GM23248 (cell line): Measurements from ENCODE around the gene PPP4R3A. TPM values are rescaled to one million over a fixed set of nuclear protein-coding genes. Genes with fewer than 3 reads are reported as not detected.

Experiments used
- DNase-seq: peaks from one replicate; pipeline ENCODE4 v3.0.0-alpha.2; 2015
- H2AFZ ChIP-seq: fragments of 200-600 bp; sonication (generic); 2 replicates; pipeline ENCODE4 v1.6.1; 2016; ENCODE audit warnings: antibody characterized with exemption
- H3F3A ChIP-seq: fragments of 200-600 bp; sonication (generic); 2 replicates; pipeline ENCODE4 v1.6.1; 2016; ENCODE audit warnings: mild to moderate bottlenecking, antibody characterized with exemption, mixed run types; ENCODE audit not compliant: insufficient read depth
- H3K27ac ChIP-seq: fragments of 200-600 bp; sonication (generic); 2 replicates; pipeline ENCODE4 v1.5.1; 2016; ENCODE audit warnings: mild to moderate bottlenecking
- H3K27me3 ChIP-seq: fragments of 200-600 bp; sonication (generic); replicated peaks from 2 replicates; pipeline ENCODE4 v1.6.1; 2016; ENCODE audit warnings: mild to moderate bottlenecking; ENCODE audit not compliant: insufficient read depth
- H3K36me3 ChIP-seq: fragments of 200-600 bp; sonication (generic); 2 replicates; pipeline ENCODE4 v1.6.1; 2016; ENCODE audit warnings: low read depth, mild to moderate bottlenecking
- H3K4me1 ChIP-seq: fragments of 200-600 bp; sonication (generic); 2 replicates; pipeline ENCODE4 v1.6.1; 2016; ENCODE audit warnings: mild to moderate bottlenecking; ENCODE audit not compliant: insufficient read depth
- H3K4me2 ChIP-seq: fragments of 200-600 bp; sonication (generic); one replicate; pipeline ENCODE4 v1.6.1; 2016; ENCODE audit warnings: mild to moderate bottlenecking; ENCODE audit not compliant: unreplicated experiment
- H3K4me3 ChIP-seq: fragments of 200-600 bp; sonication (generic); 2 replicates; pipeline ENCODE4 v1.5.1; 2016; ENCODE audit warnings: mild to moderate bottlenecking
- H3K79me2 ChIP-seq: fragments of 200-600 bp; sonication (generic); 2 replicates; pipeline ENCODE4 v1.6.1; 2016; ENCODE audit warnings: mild to moderate bottlenecking; ENCODE audit not compliant: insufficient read depth
- H3K9ac ChIP-seq: fragments of 200-600 bp; sonication (generic); 2 replicates; pipeline ENCODE4 v1.6.1; 2016; ENCODE audit warnings: mild to moderate bottlenecking
- H3K9me2 ChIP-seq: fragments of 200-600 bp; sonication (generic); 2 replicates; pipeline ENCODE4 v1.6.1; 2016; ENCODE audit warnings: mixed run types, mild to moderate bottlenecking, moderate library complexity; ENCODE audit not compliant: insufficient read depth
- H3K9me3 ChIP-seq: fragments of 200-600 bp; sonication (generic); one replicate; pipeline ENCODE4 v1.6.1; 2017; ENCODE audit warnings: low read depth
- H4K20me1 ChIP-seq: fragments of 200-600 bp; sonication (generic); 2 replicates; pipeline ENCODE4 v1.6.0; 2016; ENCODE audit not compliant: insufficient read depth
- EZH2 ChIP-seq: fragments of 200-600 bp; sonication (generic); IDR thresholded peaks from 2 replicates; pipeline ENCODE4 v1.6.1; 2018; ENCODE audit warnings: antibody characterized with exemption, mild to moderate bottlenecking; ENCODE audit not compliant: insufficient read depth, poor library complexity, severe bottlenecking
- EZH2phosphoT487 ChIP-seq: fragments of 200-600 bp; sonication (generic); IDR thresholded peaks from 2 replicates; pipeline ENCODE4 v1.6.1; 2018; ENCODE audit warnings: antibody characterized with exemption, moderate library complexity, mild to moderate bottlenecking, low read depth; ENCODE audit not compliant: insufficient read depth
- WGBS, 2 experiments: methylation state at CpG; one replicate each; pipeline ENCODE4 v1.1.6; 2015 to 2017; ENCODE audit warnings: low lambda C conversion rate in 2 of 2, low coverage in 1 of 2; ENCODE audit errors: missing lambda C conversion rate in 2 of 2; 5-methylcytosine and 5-hydroxymethylcytosine counted together
- in situ Hi-C: fragments of 300-500 bp; cut with MboI; formaldehyde crosslinking; loops from 2 replicates; pipeline ENCODE4 v1.15.0; 2020
- polyA plus RNA-seq: library from polyadenylated mRNA; unstranded; fragments of >200 nt; fragmentation: Nextera tagmentation; extraction: Ambion mirVana; gene quantifications from 2 replicates; pipeline ENCODE4 v1.2.1, GENCODE V29; 2016
- total RNA-seq: library from RNA; depleted of rRNA; stranded (reverse); fragments of >200 nt; shearing (Covaris generic); gene quantifications from 2 replicates; pipeline ENCODE4 v1.2.3, GENCODE V29; 2014

The PPP4R3A gene
- total and polyA plus RNA-seq, 2 experiments from 2014 or later, result 18.0 to 41.1 TPM

DNA sequence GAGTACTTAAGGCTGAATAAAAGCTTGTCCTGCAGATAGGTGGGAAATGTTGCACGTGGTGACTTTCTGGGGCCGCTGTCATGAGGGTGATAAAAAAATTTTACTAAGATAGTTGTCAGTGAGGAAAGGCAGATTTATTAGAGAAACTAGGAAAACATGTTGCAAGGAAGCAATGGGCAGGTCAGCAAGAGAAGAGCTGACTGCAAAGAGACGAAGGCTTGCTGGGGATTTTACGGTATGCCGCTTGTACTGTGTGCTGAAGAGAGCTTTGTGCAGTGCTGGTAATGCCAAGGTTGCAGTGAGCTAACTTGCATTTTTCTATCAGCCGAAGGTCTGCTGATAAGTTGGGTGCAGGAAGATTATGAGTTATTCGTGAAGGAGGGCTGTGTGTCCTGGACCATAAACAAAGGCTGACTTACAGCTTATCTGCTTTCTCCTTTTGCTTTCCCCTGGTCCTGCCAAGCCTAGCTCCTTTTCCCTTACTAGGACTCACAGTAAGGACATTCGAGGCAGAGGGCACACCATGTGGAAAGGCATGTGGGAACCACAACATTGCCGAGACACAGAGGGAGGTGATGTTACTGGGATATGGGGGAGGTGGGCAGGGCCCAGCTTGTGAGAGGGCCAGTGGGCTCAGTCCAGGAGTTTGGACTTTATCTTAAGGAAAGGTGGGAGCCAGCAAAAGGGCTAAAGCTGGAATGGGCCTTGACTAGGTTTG, 85.1 kb downstream of the PPP4R3A start:
- Histone ChIP-seq H3K9ac (no peak overlapping the region), H3F3A (no peaks in the 10 kb centered on the region), H3K9me3 (no peaks in the 10 kb centered on the region), H3K36me3 (no peaks in the 10 kb centered on the region), H3K27me3 (peaks cover 7% of the 10 kb centered on the region; the same call in 1 of the 2 replicates), H3K9me2 (no peaks in the 10 kb centered on the region), H2AFZ (no peak overlapping the region), H3K4me2 (no peak overlapping the region), H3K27ac (no peak overlapping the region), H3K4me1 (no peaks in the 10 kb centered on the region), H4K20me1 (no peaks in the 10 kb centered on the region), H3K4me3 (no peak overlapping the region), H3K79me2 (no peaks in the 10 kb centered on the region)
- 66 to 67% methylated on average over 9 of the region's 9 CpGs for WGBS, 2 experiments
- in situ Hi-C loops, result no loop called here
- TF ChIP-seq EZH2phosphoT487, result no peak
- no peak for TF ChIP-seq EZH2
- no peak for DNase-seq

DNA sequence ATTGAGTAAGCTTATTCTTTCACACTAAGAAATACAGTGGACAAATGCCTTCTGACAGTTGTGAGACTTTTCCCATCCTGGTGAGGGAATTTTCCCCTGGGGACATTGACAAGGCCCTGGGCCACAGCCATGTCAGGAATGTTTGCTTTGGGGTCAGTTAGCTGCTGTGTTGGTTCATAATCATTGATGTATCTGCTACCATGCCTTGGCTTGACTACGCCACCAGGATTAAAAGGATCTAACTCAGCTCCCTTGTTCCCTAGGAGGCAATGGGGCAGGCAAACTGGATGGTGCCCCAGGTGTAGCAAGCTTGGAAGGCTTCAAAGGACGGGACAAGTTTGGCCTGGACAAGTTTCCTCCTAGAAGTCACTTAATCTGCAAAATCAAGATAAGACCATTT, 89.4 kb downstream of the PPP4R3A start:
- H3K36me3 ChIP-seq, result no peaks in the 10 kb centered on the region

DNA sequence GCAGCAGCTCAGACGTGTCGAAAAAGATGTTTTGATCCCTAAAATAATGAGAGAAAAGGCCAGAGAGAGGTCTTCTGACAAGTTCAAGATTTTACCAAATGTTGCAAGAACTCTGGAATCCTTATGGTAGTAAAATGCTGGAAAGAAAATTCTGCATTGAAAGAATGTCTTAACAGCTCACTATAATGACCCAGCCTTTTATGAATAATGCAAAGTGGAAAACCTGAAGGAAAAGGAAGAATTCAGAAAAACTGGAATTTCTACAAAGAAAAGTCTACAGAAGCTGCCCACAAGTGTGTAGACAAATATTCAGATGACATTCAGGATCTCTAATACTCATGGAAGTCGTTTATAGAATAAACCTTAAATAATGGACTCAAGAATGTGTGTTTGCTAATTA, 90.7 kb downstream of the PPP4R3A start:
- no peaks in the 10 kb centered on the region for H3K9me2 ChIP-seq
- no peaks in the 10 kb centered on the region for H4K20me1 ChIP-seq
- DNase-seq, result no peak
- WGBS, 2 experiments, result 26 to 28% methylated on average over 3 of the region's 3 CpGs
- no peak overlapping the region for H3K4me3 ChIP-seq
- peaks cover 31% of the 10 kb centered on the region for H3K27me3 ChIP-seq
- no peaks in the 10 kb centered on the region for H3K4me1 ChIP-seq
- H3K79me2 ChIP-seq, result no peaks in the 10 kb centered on the region
- H3K27ac ChIP-seq, result no peak overlapping the region
- H3K4me2 ChIP-seq, result peak overlapping the region; percentile 78
- no peak for TF ChIP-seq EZH2phosphoT487
- no peak for TF ChIP-seq EZH2
- no peaks in the 10 kb centered on the region for H3K9me3 ChIP-seq
- H2AFZ ChIP-seq, result no peak overlapping the region
- no peaks in the 10 kb centered on the region for H3K36me3 ChIP-seq
- 0 out of 2 replicates have a peak, but pooled peaks cover 6% of the 10 kb centered on the region for H3F3A ChIP-seq
- in situ Hi-C loops, result no loop called here
- H3K9ac ChIP-seq, result no peak overlapping the region

More for the DNA sequence above, 89.4 kb downstream of the PPP4R3A start:
- H3K4me1 ChIP-seq, result no peaks in the 10 kb centered on the region
- no peak overlapping the region for H3K4me3 ChIP-seq
- H2AFZ ChIP-seq, result no peak overlapping the region
- H3K27ac ChIP-seq, result no peak overlapping the region
- no peaks in the 10 kb centered on the region for H3K79me2 ChIP-seq
- H3K9me3 ChIP-seq, result no peaks in the 10 kb centered on the region
- in situ Hi-C loops, result no loop called here
- WGBS, 2 experiments, result 72 to 77% methylated on average over 2 of the region's 2 CpGs
- no peaks in the 10 kb centered on the region for H3K9me2 ChIP-seq
- H3F3A ChIP-seq, result 0 out of 2 replicates have a peak, but pooled peaks cover 6% of the 10 kb centered on the region
- DNase-seq, result no peak
- no peak overlapping the region for H3K4me2 ChIP-seq
- TF ChIP-seq EZH2 (no peak), EZH2phosphoT487 (no peak)
- H3K9ac ChIP-seq, result no peak overlapping the region
- H4K20me1 ChIP-seq, result no peaks in the 10 kb centered on the region
- peaks cover 24% of the 10 kb centered on the region for H3K27me3 ChIP-seq

DNA sequence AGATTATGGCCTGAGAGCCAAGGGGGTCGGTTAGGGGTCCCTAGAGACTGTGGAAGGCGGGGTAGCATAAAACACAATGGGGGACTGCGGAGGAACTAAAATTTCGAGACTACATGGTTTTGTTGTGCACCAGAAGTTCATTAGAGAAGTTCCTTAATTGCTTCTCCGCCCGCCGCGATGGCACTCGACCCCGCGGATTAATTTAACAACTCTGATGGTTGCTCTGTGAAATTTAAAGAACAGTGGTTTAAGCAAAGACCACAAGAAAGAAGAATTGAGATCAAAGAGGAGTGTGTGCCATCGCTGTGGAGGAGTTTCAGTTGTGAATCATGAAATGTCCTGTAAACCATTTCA, 91.1 kb downstream of the PPP4R3A start:
- Histone ChIP-seq H3K4me2 (peak overlapping the region; percentile 78), H3K27ac (no peak overlapping the region), H2AFZ (0 out of 2 replicates have a peak overlapping the region, but pooled peaks have one; percentile 78), H3F3A (0 out of 2 replicates have a peak, but pooled peaks cover 6% of the 10 kb centered on the region), H3K79me2 (no peaks in the 10 kb centered on the region), H3K27me3 (peaks cover 31% of the 10 kb centered on the region), H4K20me1 (no peaks in the 10 kb centered on the region), H3K9ac (no peak overlapping the region), H3K9me3 (no peaks in the 10 kb centered on the region), H3K4me1 (no peaks in the 10 kb centered on the region), H3K9me2 (no peaks in the 10 kb centered on the region), H3K36me3 (no peaks in the 10 kb centered on the region), H3K4me3 (peak overlapping the region; percentile 63)
- no peak for TF ChIP-seq EZH2phosphoT487
- 21 to 26% methylated on average over 12 of the region's 12 CpGs for WGBS, 2 experiments
- peak; percentile 7 for DNase-seq
- in situ Hi-C loops, result no loop called here
